ENCODE data around the gene RPUSD2.
A peak's percentile ranks its signal among the peaks of the same experiment; 100 is the strongest.

The RPUSD2 gene

GRCh38 chr15:40569129-40569953 lies at the start of gene RPUSD2:
Gene RPUSD2, plus strand, starts transcription at chr15:40569299. Its CDS starts 39 bp downstream, at chr15:40569338.
- DNase-seq (ENCODE audit: low spot score), result peak; percentile 89

- no peak for DNase-seq (ENCODE audit: low spot score)
Measured at GRCh38 chr15:40523611-40524010, 45.5 kb upstream of the RPUSD2 start.

- no peak for DNase-seq (ENCODE audit: low spot score)
Measured at GRCh38 chr15:40525855-40526254, 43.2 kb upstream of the RPUSD2 start.

- no peak for DNase-seq (ENCODE audit: low spot score)
Measured at GRCh38 chr15:40528801-40529200, 40.3 kb upstream of the RPUSD2 start.

GRCh38 chr15:40533763-40534364 lies 35.2 kb upstream of the RPUSD2 start:
- no peak for DNase-seq (ENCODE audit: low spot score)

- DNase-seq (ENCODE audit: low spot score), result no peak
Measured at GRCh38 chr15:40534371-40534770, 34.7 kb upstream of the RPUSD2 start.

- DNase-seq (ENCODE audit: low spot score), result no peak
Measured at GRCh38 chr15:40536501-40536900, 32.6 kb upstream of the RPUSD2 start.

GRCh38 chr15:40538976-40539375 lies 30.1 kb upstream of the RPUSD2 start:
- DNase-seq (ENCODE audit: low spot score), result no peak

- DNase-seq (ENCODE audit: low spot score), result no peak
Measured at GRCh38 chr15:40543082-40543481, 26.0 kb upstream of the RPUSD2 start.

GRCh38 chr15:40543631-40544294 lies 25.3 kb upstream of the RPUSD2 start:
- DNase-seq (ENCODE audit: low spot score), result no peak

- no peak for DNase-seq (ENCODE audit: low spot score)
Measured at GRCh38 chr15:40545457-40545856, 23.6 kb upstream of the RPUSD2 start.

GRCh38 chr15:40548610-40549009 lies 20.5 kb upstream of the RPUSD2 start:
- DNase-seq (ENCODE audit: low spot score), result no peak

GRCh38 chr15:40549894-40550293 lies 19.2 kb upstream of the RPUSD2 start:
- no peak for DNase-seq (ENCODE audit: low spot score)

- DNase-seq (ENCODE audit: low spot score), result peak; percentile 29
Measured at GRCh38 chr15:40550341-40551037, 18.6 kb upstream of the RPUSD2 start.

GRCh38 chr15:40554161-40554525 lies 15.0 kb upstream of the RPUSD2 start:
- no peak for DNase-seq (ENCODE audit: low spot score)

- DNase-seq (ENCODE audit: low spot score), result no peak
Measured at GRCh38 chr15:40555876-40556275, 13.2 kb upstream of the RPUSD2 start.

- no peak for DNase-seq (ENCODE audit: low spot score)
Measured at GRCh38 chr15:40558952-40559742, 10.0 kb upstream of the RPUSD2 start.

GRCh38 chr15:40562691-40563090 lies 6.4 kb upstream of the RPUSD2 start:
- DNase-seq (ENCODE audit: low spot score), result no peak

GRCh38 chr15:40563426-40563825 lies 5.7 kb upstream of the RPUSD2 start:
- DNase-seq (ENCODE audit: low spot score), result no peak

GRCh38 chr15:40564591-40565332 lies 4.3 kb upstream of the RPUSD2 start, which contains the start of gene CCDC32:
Gene CCDC32, minus strand, starts transcription at chr15:40565042. Its CDS starts 2,027 bp downstream, at chr15:40563015.
- DNase-seq (ENCODE audit: low spot score), result peak; percentile 99
